ENCODE results near the gene MRLN. TPM values are rescaled to one million over a fixed set of nuclear protein-coding genes. Genes with fewer than 3 reads are reported as not detected.
"Not testable (repeated sequence)": the region's sequence is repeated elsewhere in the genome, so short reads cannot be mapped to it uniquely, and the experiment has no call there.

The MRLN gene
- total and polyA plus RNA-seq, 8 donors, result 1.3 to 30.5 (median 1.7) TPM; not detected in 2

DNA sequence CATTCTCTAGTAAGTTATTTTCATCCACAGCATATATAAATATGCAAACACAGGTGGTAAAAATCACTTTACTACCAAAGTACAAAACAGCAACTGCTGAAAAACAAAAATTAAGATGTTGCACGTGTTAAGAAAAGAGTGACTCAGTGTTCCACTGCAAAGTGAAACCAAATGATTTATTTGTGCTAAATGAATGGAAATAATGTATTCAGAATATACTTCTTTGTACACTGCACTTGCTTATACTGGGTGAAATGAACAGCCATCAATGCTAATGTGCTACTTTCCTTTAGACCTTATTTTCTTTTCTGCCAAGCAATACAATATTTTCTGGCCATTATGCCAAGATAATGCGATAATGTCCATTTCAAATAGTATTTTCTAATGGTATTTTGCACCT, 38.3 kb upstream of the MRLN start:
- no peaks in the 10 kb centered on the region for H3K9me3 ChIP-seq
- no peak for DNase-seq
- H3K4me3 ChIP-seq, result no peak overlapping the region
- TF ChIP-seq CTCF (IDR thresholded peaks at IDR 0.05), result no peak
- H3K27me3 ChIP-seq, result no peaks in the 10 kb centered on the region
- intact Hi-C loops (cut with DNase I), result no loop called here
- H3K4me1 ChIP-seq, result no peaks in the 10 kb centered on the region
- ATAC-seq, result no peak
- H3K27ac ChIP-seq, result no peak overlapping the region
- peaks cover 0 to 31% (median 23%) of the 10 kb centered on the region in 3 donors for H3K36me3 ChIP-seq
- WGBS, 2 donors, result 86 to 88% methylated on average over 2 of the region's 2 CpGs
- no peak for FAIRE-seq

DNA sequence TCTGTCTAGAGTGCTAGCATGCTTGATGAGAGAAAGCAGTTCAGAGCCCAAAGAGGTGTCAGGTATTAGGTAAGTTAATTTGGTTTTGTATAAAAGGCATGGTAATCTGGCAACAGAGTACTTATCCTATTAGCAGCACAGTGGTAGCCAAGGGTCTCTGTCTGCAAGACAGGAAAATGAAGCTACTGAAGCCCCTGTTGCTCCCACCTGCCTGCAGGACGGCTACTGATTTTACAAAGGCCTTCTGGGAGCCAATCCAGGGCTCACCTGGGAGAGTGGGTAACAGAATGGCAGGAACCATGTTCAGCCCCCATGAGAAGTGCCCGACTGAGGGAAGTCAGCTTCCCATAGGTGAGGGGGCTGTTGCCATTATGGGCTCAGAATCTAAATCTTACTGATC, 36.8 kb upstream of the MRLN start:
- not testable (repeated sequence) for FAIRE-seq, ATAC-seq
- WGBS, 2 donors, result 46 to 50% methylated on average over 2 of the region's 2 CpGs

DNA sequence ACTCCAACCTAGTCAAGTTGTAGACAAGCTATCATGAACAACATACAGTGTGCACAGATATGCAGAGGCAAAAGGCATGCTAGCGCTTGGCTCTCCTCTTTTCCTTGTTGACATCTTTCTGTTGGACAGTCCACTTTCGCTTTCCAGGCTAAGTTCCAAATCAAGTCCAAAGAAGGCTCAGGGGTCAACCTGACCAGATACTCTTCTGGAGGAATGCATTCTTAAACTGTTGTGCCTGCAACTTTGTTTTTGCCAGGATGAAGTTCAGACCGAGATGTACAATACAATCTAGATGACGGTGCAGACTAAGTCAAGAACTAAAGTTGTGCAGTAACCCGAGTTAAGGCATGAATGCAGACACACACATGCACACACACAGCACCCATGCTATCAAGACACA, 35.7 kb upstream of the MRLN start:
- H3K4me1 ChIP-seq; intact Hi-C loops (cut with DNase I); H3K4me3 ChIP-seq; FAIRE-seq; DNase-seq; H3K27me3 ChIP-seq; H3K27ac ChIP-seq; H3K9me3 ChIP-seq: not testable (repeated sequence)
- WGBS, 2 donors, result 86 to 90% methylated on average over 4 to 5 of the region's 5 CpGs
- H3K36me3 ChIP-seq, result peaks cover 0 to 31% (median 20%) of the 10 kb centered on the region in 3 donors
- ATAC-seq, result peak in 1 of 4 donors; percentile 30

More for the DNA sequence above, 36.8 kb upstream of the MRLN start:
- H3K9me3 ChIP-seq; H3K27me3 ChIP-seq; H3K27ac ChIP-seq; H3K4me1 ChIP-seq; intact Hi-C loops (cut with DNase I); H3K4me3 ChIP-seq; DNase-seq: not testable (repeated sequence)
- H3K36me3 ChIP-seq, result peaks cover 0 to 31% (median 23%) of the 10 kb centered on the region in 3 donors

DNA sequence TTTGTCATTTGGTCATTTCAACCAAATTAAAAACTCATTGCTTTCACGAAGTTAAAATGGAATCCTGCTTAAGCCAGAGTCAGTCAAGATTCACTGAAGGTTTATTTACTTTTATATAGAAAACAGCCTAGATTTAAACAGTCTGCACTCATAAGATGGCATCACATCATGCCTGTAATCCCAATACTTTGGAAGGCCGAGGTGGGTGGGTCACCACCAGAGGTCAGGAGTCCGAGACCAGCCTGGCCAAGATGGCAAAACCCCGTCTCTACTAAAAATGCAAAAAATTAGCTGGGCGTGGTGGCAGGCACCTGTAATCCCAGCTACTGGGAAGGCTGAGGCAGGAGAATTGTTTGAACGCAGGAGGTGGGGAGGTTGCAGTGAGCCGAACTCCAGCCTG, 33.8 kb upstream of the MRLN start:
- FAIRE-seq; H3K4me1 ChIP-seq; ATAC-seq; H3K27ac ChIP-seq; H3K27me3 ChIP-seq; H3K9me3 ChIP-seq; intact Hi-C loops (cut with DNase I); DNase-seq; H3K4me3 ChIP-seq: not testable (repeated sequence)
- peaks cover 0 to 14% (median 6%) of the 10 kb centered on the region in 3 donors for H3K36me3 ChIP-seq
- 91 to 92% methylated on average over 7 of the region's 7 CpGs for WGBS, 2 donors

DNA sequence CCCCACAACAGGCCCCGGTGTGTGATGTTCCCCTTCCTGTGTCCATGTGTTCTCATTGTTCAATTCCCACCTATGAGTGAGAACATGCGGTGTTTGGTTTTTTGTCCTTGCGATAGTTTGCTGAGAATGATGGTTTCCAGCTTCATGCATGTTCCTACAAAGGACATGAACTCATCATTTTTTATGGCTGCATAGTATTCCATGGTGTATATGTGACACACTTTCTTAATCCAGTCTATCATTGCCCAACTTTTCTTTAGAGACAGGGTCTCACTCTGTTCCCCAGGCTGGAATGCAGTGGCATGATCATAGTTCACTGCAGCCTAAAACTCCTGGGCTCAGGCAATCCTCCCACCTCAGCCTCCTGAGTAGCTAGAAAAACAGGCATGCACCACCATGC, 32.2 kb upstream of the MRLN start:
- intact Hi-C loops (cut with DNase I); H3K4me1 ChIP-seq; H3K36me3 ChIP-seq; H3K27me3 ChIP-seq; H3K27ac ChIP-seq; DNase-seq; H3K4me3 ChIP-seq; FAIRE-seq; H3K9me3 ChIP-seq; ATAC-seq: not testable (repeated sequence)
- WGBS, 2 donors, result 100% methylated on average over 2 of the region's 3 CpGs; no CpG with 5 or more reads in 1 of the 2 donors

DNA sequence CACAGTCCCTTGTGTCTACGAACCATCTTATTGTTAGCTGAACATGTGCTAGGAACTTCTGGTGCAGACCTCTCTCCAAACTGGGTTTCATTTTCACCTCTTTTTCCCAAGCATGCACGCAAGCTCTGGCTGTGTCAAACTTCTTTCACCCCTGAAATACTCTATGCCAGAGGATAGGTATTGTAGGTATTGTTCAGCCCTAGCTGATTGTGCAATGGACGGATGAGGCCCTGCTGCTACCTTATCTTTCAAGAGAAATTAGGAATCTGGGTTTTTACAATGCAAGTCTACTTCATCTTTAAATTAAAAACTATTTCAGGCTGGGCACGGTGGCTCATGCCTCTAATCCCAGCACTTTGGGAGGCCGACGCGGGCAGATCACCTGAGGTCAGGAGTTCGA, 28.3 kb upstream of the MRLN start:
- 87 to 89% methylated on average over 8 of the region's 8 CpGs for WGBS, 2 donors
- TF ChIP-seq CTCF (IDR thresholded peaks at IDR 0.05), result no peak
- H3K9me3 ChIP-seq, result no peaks in the 10 kb centered on the region
- no peaks in the 10 kb centered on the region for H3K36me3 ChIP-seq
- no peaks in the 10 kb centered on the region for H3K27me3 ChIP-seq
- no peak for FAIRE-seq
- no peak for DNase-seq
- H3K4me1 ChIP-seq, result no peaks in the 10 kb centered on the region
- H3K27ac ChIP-seq, result no peak overlapping the region
- intact Hi-C loops (cut with DNase I), result no loop called here
- H3K4me3 ChIP-seq, result no peak overlapping the region
- ATAC-seq, result no peak

DNA sequence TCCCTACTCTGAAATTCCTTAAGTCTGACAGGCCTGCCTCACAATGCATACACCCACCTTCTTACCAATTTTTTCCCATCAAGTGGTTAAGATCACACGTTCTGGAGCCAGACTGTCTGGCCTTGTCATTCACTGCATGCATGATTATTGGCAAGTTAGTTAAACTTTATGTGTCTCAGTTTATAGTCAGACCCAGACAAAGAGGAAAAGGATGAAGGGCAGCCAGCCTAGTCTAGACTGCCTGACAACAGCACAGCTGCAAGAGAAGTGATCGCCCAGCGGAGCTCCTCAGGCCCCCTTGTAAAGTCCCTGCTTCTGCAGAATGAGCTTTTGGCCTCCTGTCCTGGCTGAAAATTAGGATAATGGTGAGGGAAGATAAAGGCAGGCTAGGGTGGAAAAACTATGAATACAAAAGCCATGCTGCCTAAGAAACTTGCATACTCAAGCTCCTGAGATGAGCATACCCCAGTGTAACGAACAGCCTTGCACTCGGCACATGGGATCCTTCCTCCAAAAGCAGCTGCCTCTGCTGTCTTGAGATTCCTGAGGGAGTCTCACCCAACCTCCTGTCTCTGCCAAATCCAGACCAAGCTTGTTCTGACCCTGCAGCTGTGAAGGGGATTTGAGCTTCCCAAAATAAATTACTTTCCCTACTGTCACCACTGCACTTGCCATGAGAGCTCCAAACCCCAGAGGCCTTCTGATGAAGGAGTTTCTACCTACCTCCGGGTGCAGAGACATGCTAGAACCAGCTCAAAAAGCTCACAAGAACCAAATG, 26.7 kb upstream of the MRLN start:
- FAIRE-seq (no peak), ATAC-seq (no peak), DNase-seq (no peak)
- no peak for TF ChIP-seq CTCF (IDR thresholded peaks at IDR 0.05)
- Histone ChIP-seq H3K36me3 (no peaks in the 10 kb centered on the region), H3K9me3 (no peaks in the 10 kb centered on the region), H3K4me3 (no peak overlapping the region), H3K4me1 (no peaks in the 10 kb centered on the region), H3K27ac (no peak overlapping the region), H3K27me3 (no peaks in the 10 kb centered on the region)
- intact Hi-C loops (cut with DNase I), result no loop called here
- WGBS, 2 donors, result 77 to 79% methylated on average over 6 of the region's 6 CpGs

Measured in pancreas (tissue), 10 donors.